BE2C (cell line): ENCODE measurements around the gene RELN.

Experiments
- DNase-seq: peaks from one replicate; pipeline ENCODE4 v3.0.0-alpha.2; 2020
- H3K27me3 ChIP-seq: fragments of 250-450 bp; sonication (Bioruptor Pico); 2 replicates; pipeline ENCODE4 v1.5.1; 2020; ENCODE audit warnings: mild to moderate bottlenecking
- H3K36me3 ChIP-seq: fragments of 250-450 bp; sonication (Bioruptor Pico); 2 replicates; pipeline ENCODE4 v1.5.1; 2020; ENCODE audit warnings: mild to moderate bottlenecking
- H3K4me1 ChIP-seq: fragments of 250-450 bp; sonication (Bioruptor Pico); 2 replicates; pipeline ENCODE4 v1.5.1; 2020
- H3K4me3 ChIP-seq: 2 replicates; pipeline ENCODE4 v1.5.1; 2011; ENCODE audit warnings: low read depth, low read length
- H3K9me3 ChIP-seq: fragments of 250-450 bp; sonication (Bioruptor Pico); 2 replicates; pipeline ENCODE4 v1.5.1; 2020
- CTCF ChIP-seq: IDR thresholded peaks from 2 replicates; pipeline ENCODE4 v1.5.1; 2012; ENCODE audit warnings: mild to moderate bottlenecking, low read depth, low read length

Gene RELN

DNA sequence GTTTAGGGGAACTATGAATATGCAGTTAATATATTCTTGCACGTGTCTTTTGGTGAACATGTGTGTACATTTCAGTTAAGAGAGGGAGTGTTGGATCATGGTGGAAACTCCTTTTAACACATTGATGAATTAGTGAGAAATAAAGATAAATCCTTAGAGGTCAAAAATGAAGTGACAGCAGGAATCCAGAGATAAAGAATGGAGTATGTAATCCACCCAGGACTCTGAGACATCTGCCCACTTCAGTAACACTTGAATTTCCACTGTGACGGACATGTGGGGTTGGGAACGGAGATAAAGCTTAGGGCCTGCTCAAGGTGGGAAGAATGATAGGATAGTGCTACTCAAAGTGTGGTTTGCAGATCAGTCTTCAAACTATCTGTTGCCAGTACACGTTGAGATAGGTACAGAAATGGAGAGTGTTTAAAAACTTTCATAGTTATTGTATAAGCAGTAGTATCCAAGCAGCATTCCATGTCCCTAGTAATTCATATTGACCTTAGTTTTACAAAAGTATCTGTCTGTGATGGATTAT, 6.6 kb upstream of the RELN start:
- Histone ChIP-seq H3K27me3 (no peaks in the 10 kb centered on the region), H3K4me1 (peaks cover 6% of the 10 kb centered on the region), H3K9me3 (no peaks in the 10 kb centered on the region), H3K36me3 (no peaks in the 10 kb centered on the region), H3K4me3 (no peak overlapping the region)
- TF ChIP-seq CTCF, result no peak
- no peak for DNase-seq

DNA sequence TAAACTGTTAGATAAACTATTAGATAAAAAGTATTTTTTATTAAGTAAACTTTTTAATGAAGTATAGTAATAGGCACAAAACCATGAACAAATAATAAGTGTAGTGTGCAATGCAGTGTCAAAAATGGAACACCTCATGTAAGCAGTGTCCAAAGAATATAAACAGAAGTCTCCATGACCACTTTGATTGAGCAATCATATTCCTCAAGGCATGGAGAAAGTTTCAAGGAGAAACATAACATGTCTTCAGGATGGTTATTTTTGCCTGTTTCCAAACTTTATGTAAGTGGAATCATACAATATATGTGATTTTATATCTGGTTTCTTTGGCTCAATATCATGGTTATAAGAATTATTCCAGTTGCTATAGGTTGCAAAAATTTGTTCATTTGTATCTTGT, 6.1 kb upstream of the RELN start:
- TF ChIP-seq CTCF, result no peak
- no peak for DNase-seq
- no peak overlapping the region for H3K4me3 ChIP-seq
- no peaks in the 10 kb centered on the region for H3K36me3 ChIP-seq
- peaks cover 10% of the 10 kb centered on the region for H3K4me1 ChIP-seq
- no peaks in the 10 kb centered on the region for H3K9me3 ChIP-seq
- H3K27me3 ChIP-seq, result no peaks in the 10 kb centered on the region

DNA sequence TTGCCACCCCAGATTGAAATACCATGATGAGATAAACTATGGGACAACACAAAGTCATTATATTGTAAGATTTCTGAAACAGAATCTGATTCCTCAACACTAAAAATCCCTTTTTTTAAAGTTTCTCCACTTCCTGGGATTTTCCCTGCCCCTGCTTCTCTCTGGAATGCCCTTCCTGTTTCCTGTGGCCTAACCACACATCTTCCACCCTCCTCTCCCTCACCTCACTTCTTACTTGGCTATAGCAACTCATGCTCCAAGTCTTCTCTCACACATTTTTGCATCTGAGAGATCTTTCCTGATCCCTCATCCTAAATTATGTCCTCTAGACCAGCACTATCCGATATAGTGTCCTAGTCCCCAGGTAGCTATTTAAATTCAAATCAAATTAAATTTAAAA, 4.1 kb upstream of the RELN start:
- no peaks in the 10 kb centered on the region for H3K9me3 ChIP-seq
- H3K4me1 ChIP-seq, result peaks cover 4% of the 10 kb centered on the region
- H3K27me3 ChIP-seq, result no peaks in the 10 kb centered on the region
- no peak for DNase-seq
- no peak overlapping the region for H3K4me3 ChIP-seq
- no peaks in the 10 kb centered on the region for H3K36me3 ChIP-seq
- no peak for TF ChIP-seq CTCF

- H3K36me3 ChIP-seq, result no peaks in the 10 kb centered on the region; the same call in 1 of the 2 replicates
- no peaks in the 10 kb centered on the region for H3K27me3 ChIP-seq
- H3K4me1 ChIP-seq, result peaks cover 4% of the 10 kb centered on the region
- no peak overlapping the region for H3K4me3 ChIP-seq
- no peak for DNase-seq
- H3K9me3 ChIP-seq, result no peaks in the 10 kb centered on the region
- no peak for TF ChIP-seq CTCF
Observed at GRCh38 chr7:103991406-103991805, 1.9 kb upstream of the RELN start.

DNA sequence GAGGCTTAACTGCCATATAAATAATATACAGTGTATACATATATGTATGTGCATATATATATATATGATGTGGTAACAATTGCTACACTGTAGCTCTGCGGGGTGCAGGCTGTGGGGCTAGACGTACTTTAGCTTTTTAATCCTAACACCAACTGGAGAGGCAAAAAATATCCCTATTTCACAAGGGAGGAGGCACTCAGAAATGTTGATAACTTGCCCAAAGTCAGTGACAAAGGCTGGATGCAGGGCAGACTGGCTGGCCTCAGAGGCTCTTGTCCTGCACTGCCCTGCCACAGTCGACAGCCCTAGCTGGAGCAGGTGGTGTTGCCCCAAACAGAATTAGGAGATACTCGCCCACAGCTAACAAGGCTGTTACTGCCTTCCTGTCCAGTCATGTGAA, 1.5 kb upstream of the RELN start:
- H3K27me3 ChIP-seq, result no peaks in the 10 kb centered on the region
- no peak for TF ChIP-seq CTCF
- peaks cover 4% of the 10 kb centered on the region for H3K4me1 ChIP-seq
- peak overlapping the region; percentile 81 for H3K4me3 ChIP-seq
- H3K9me3 ChIP-seq, result no peaks in the 10 kb centered on the region
- DNase-seq, result peak; percentile 39
- no peaks in the 10 kb centered on the region; the same call in 1 of the 2 replicates for H3K36me3 ChIP-seq

DNA sequence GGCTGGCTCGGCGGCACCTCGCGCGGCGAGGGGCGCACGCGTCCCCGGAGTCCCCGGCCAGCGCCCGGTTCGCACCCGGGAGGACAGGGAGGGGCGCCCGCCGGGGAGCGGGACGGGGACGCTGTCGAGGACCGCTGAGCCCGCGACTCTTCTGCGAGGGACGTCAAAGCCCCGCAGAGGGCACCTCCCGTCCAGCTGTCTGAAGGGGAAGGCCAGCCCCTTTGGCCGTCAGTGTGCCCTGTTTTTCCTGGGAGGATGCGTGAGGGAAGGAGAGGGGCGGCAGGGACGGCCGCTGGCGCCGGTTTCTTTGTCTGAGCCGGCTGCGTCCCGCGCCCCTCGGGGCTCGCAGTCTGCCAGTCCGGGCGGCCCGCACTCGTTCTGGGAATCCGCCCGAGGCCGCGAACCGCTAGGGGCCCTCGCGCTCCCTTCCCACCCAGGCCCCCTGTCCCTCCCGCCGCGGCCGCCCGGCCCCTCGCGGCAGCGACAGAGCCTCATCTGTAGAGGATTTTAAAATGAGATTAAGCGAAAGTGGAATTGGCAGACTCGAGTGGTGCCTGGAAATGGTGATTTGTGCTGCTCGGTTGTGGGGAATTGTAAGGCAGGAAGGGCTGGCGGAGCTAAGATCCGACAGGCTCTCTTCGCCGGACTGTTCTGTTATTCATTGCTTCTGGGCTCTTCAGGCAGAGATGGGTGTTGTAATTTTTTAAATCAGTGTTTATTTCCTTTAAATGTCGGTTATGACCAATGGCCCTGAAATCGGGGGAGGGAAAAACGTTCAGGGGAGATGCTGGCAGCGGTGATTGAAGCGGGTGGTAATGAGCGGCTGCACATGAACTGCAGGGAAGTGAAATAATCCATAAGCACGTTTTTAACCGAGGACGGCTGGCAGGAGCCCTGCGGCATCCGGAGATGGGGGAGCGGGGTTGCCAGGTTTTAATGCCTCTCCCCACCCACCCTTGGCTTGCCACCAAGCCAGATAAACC, 618 bp upstream of the RELN start:
- Histone ChIP-seq H3K27me3 (no peaks in the 10 kb centered on the region), H3K9me3 (no peaks in the 10 kb centered on the region), H3K4me3 (peak overlapping the region; percentile 81), H3K36me3 (no peaks in the 10 kb centered on the region; the same call in 1 of the 2 replicates), H3K4me1 (peaks cover 4% of the 10 kb centered on the region)
- peak; percentile 90 for DNase-seq
- peak; percentile 25; the same call in 1 of the 2 replicates for TF ChIP-seq CTCF
